Stimulated activated CD8-positive, alpha-beta memory T cell treated with anti-CD3 and anti-CD28 coated beads, Interleukin-4, amount 100 ng/mL, for 1 hour (primary cell): ENCODE measurements around the gene MEF2D.

Source experiments
- DNase-seq, 2 donors: peaks; one replicate each; pipeline ENCODE4 v3.0.0-alpha.2; 2020; ENCODE audit warnings: low read depth in 2 of 2, low spot score in 1 of 2

MEF2D gene

DNA sequence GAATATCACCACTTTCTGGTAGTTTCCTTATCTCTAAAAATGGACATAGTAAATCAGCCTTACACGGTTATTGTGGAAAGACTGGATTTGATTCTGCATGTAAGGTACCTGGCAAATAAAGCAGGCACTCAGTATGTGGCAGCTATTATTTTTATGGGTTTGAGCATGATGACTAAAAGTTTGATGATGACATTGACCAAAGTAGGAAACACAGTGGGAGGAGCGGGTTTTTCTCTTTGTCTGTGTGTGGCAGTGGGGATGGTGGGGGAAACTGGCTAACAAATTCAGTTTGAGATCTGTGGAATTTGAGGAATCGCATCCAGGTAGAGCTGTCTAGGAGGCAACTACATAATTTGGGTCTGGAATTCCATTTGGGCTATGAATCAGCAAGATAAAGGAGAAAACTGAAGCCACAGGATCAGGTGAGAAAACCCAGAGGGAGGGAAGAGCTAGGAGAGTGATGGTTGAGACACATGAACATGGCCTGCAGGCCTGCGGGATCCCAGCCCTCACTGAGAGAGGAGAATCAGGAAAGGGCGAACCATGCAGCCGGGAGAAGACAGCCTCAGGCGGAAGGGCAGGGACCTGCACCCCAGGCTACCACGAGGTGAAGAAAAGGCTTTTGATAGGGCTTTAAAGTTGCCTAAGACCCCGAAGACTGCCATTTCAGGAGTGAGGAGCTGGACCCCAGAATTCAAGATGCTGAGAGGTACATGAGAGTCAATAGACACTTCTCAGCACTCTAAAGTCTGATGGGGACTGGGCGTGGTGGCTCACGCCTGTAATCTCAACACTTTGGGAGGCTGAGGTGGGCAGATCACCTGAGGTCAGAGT, 52.2 kb downstream of the MEF2D start:
- no peak for DNase-seq

GRCh38 chr1:156445789-156446263, 54.7 kb downstream of the MEF2D start:
- peak; percentile 48 to 63 for DNase-seq

- no peak for DNase-seq
Observed at GRCh38 chr1:156444407-156445001, 56.1 kb downstream of the MEF2D start.

DNA sequence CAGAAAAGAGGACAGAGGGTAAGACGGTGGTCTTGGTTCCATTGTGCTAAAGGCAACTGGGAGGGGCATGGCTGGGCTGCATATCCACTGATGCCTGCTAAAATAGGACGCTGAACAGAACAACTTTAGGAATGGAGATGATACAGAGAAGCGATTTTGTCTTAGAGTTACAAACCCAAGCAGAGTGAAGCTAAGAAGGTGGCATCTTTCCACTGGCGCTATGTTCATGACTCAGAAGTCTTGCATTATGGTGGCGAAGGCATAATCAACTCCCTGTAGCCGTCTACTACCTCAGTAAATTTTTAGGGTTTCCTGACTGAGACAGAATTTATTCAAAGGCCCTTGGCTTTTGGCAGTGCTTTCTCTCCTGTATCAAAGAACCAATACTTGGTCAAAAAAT, 57.3 kb downstream of the MEF2D start:
- DNase-seq, result no peak

DNA sequence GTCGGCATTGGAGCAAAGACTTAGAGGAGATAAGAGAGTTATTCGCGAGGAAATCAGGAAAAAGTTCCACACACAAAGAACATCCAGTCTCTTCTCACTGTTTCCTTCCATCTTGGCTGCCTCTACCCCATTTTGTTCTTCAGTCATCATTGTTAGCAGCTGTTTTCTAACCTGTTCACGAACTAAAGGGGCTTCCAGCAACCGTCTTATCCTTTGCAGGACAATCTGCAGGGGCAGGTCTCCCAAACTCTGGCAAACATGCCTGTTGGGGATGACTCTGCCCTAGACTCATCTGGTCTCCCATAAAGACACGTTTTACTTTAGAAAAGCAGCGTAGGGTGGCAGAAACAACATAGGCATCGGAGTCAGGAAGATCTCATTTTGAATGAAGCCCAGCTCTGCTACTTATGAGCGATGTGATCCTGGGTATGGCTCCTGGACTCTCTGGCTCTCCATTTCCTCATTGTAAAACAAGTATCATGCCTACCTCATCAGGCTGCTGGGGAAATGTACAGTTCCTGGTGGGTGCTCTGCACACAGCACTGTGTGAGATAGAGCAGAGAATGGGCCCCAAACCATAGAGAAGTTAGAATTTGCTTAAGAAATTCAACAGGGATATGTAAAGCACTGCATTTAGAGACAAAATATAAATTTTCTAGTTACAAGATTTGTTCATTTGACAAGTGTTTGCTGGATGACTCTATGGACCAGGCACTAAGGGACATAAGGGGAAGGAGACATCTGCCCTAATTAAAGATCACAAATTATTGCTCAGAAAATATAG, 59.7 kb downstream of the MEF2D start:
- DNase-seq, result no peak

DNA sequence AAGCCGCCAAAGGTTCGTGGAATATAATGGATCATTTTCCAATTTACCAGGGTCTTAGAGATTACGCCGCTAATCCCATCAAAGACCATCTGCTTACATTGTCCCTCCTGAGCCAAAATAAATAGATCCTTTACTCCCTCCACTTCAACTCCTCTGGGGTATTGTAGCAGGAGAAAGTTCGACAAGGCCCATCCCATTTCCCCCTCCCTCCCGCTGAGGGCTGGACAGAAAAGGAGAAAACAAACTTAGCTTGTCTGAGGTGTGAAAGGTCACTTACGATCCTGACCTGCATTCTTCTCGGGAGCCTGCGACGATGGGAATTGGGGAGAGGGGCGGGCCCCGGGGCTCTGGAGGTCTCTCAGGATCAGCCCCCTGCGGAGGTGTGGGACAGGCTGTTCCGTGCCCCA, 60.8 kb downstream of the MEF2D start:
- DNase-seq, result no peak

- DNase-seq, result no peak
Observed at GRCh38 chr1:156439036-156439776, 61.4 kb downstream of the MEF2D start.

GRCh38 chr1:156438278-156438987, 62.1 kb downstream of the MEF2D start:
- no peak for DNase-seq

DNA sequence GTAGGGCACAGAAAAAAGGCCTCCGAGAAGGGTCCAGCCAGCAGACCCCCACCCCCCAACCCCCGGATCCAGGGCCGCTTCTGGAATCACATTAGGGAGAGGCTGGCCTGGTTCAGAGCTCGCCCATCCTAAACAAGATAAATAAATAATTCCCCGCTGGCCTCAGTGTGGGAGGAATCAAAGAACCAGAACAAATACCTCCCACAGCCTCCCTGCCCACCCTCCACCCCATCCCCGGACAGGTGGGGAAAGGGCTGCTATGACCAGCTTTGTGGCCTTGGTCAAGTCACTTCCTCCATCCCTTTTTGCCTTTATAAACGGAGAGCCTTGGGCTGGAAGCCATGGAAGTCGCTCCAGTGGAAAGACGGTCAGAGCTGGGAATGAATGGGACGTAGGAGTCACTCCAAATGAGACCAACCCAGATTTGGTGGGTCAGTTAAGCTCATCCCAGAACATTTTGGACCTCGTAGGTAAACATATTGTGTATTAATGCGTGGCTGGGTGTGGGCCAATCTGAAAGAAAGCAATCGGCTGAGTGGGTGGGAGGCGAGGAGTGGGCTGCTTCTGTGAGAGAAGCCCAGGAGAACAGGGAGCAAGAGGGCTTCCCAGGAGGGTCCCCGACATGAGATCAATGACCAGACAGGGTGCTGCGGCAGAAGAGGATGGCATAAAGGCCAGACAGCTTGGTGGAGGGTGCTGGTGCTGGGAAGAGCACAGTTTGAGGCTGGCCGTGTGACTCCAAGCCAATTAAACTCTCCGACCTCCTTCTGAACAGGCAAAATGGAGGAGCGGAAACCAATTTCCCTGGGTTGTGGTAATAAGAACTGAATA, 63.3 kb downstream of the MEF2D start:
- no peak for DNase-seq

GRCh38 chr1:156436141-156437036, 64.2 kb downstream of the MEF2D start:
- DNase-seq, result no peak

GRCh38 chr1:156435545-156436140, 64.9 kb downstream of the MEF2D start:
- no peak for DNase-seq

GRCh38 chr1:156434989-156435544, 65.5 kb downstream of the MEF2D start:
- DNase-seq, result no peak

- DNase-seq, result no peak
Observed at GRCh38 chr1:156433602-156434001, 67.0 kb downstream of the MEF2D start.

- no peak for DNase-seq
Observed at GRCh38 chr1:156433032-156433431, 67.5 kb downstream of the MEF2D start.

GRCh38 chr1:156432669-156433018, 67.9 kb downstream of the MEF2D start:
- no peak for DNase-seq

- DNase-seq, result no peak
Observed at GRCh38 chr1:156431769-156432668, 68.6 kb downstream of the MEF2D start.

- DNase-seq, result no peak
Observed at GRCh38 chr1:156431366-156431765, 69.2 kb downstream of the MEF2D start.
